Endothelial cell of umbilical vein (primary cell): ENCODE results near the gene PTMA. TPM values are rescaled to one million over a fixed set of nuclear protein-coding genes. Genes with fewer than 3 reads are reported as not detected.

Source experiments
- BruUV-seq: library from RNA; stranded (reverse); fragments of 400-500 nt; replicated peaks from 2 replicates; lab custom pipeline; 2021; lab: Mats Ljungman, UMichigan
- CTCF ChIA-PET: fragments of 300-600, 350-600 bp; sonication (Branson Sonifier 250); formaldehyde crosslinking; loops from one replicate; lab custom pipeline; 2021; ENCODE audit warnings: antibody characterized with exemption, inconsistent platforms; lab: Charles Lee
- POLR2A ChIA-PET: fragments of 300-600, 350-600 bp; sonication (Branson Sonifier 250); formaldehyde crosslinking; loops from one replicate; lab custom pipeline; 2021; ENCODE audit warnings: antibody characterized with exemption, inconsistent platforms; lab: Charles Lee
- DNase-seq: peaks from one replicate; pipeline ENCODE4 v3.0.0-alpha.2; 2011; ENCODE audit warnings: low read depth, low spot score
- FAIRE-seq: peaks from 2 replicates; lab custom pipeline; 2011; peaks lifted over from hg19 to GRCh38; lab: Jason Lieb, UNC
- H2AFZ ChIP-seq: 2 replicates; pipeline ENCODE4 v1.6.0; 2012; ENCODE audit warnings: low read depth, low read length, control low read depth, inconsistent platforms
- H3K27ac ChIP-seq: 2 replicates; pipeline ENCODE4 v1.5.1; 2011; ENCODE audit warnings: low read depth, mild to moderate bottlenecking, control low read depth, low read length, moderate library complexity; ENCODE audit not compliant: insufficient read depth
- H3K27me3 ChIP-seq, 2 experiments: 2 replicates each; pipeline versions ENCODE4 v1.6.0 to v1.6.1; 2011; ENCODE audit warnings: low read length in 2 of 2, mixed read lengths in 1 of 2; ENCODE audit not compliant: control insufficient read depth in 2 of 2, insufficient read depth in 2 of 2
- H3K36me3 ChIP-seq, 2 experiments: 2 replicates in 1 of 2; 3 replicates in 1 of 2; pipeline ENCODE4 v1.5.1; 2011; ENCODE audit warnings: low read length in 2 of 2, mild to moderate bottlenecking in 1 of 2, moderate library complexity in 1 of 2; ENCODE audit not compliant: control insufficient read depth in 2 of 2, insufficient read depth in 2 of 2; ENCODE audit errors: extremely low read depth in 1 of 2
- H3K4me1 ChIP-seq: 3 replicates; pipeline ENCODE4 v1.5.1; 2011; ENCODE audit warnings: mild to moderate bottlenecking, low read length; ENCODE audit not compliant: control insufficient read depth, insufficient read depth; ENCODE audit errors: extremely low read depth
- H3K4me2 ChIP-seq: 2 replicates; pipeline ENCODE4 v1.6.1; 2011; ENCODE audit warnings: low read length, control low read depth, mixed read lengths; ENCODE audit not compliant: insufficient read depth
- H3K4me3 ChIP-seq, 3 experiments: fragments of 200-600 bp in 1 of 3; sonication (generic), shearing (Covaris generic) in 1 of 3; replicated peaks in 1 of 3; 2 replicates each; pipeline ENCODE4 v1.5.1; 2011 to 2016; ENCODE audit warnings: control low read depth in 3 of 3, low read length in 3 of 3, mild to moderate bottlenecking in 2 of 3, inconsistent platforms in 1 of 3, low read depth in 1 of 3, moderate library complexity in 1 of 3; ENCODE audit not compliant: insufficient read depth in 1 of 3
- H3K79me2 ChIP-seq: 2 replicates; pipeline ENCODE4 v1.6.0; 2012; ENCODE audit warnings: low read length, inconsistent platforms; ENCODE audit not compliant: control insufficient read depth, insufficient read depth
- H3K9ac ChIP-seq: replicated peaks from 2 replicates; pipeline ENCODE3; 2011; ENCODE audit warnings: low read length, control low read depth; ENCODE audit not compliant: insufficient read depth; ENCODE audit errors: extremely low read depth
- H3K9me1 ChIP-seq: replicated peaks from 3 replicates; pipeline ENCODE4 v1.6.0; 2011; ENCODE audit warnings: mild to moderate bottlenecking, low read length; ENCODE audit not compliant: control insufficient read depth, insufficient read depth; ENCODE audit errors: extremely low read depth
- H3K9me3 ChIP-seq: replicated peaks from 2 replicates; pipeline ENCODE4 v1.5.1; 2012; ENCODE audit warnings: low read length, inconsistent platforms; ENCODE audit not compliant: control insufficient read depth, insufficient read depth
- H4K20me1 ChIP-seq: replicated peaks from 2 replicates; pipeline ENCODE3; 2011; ENCODE audit warnings: mild to moderate bottlenecking, low read length; ENCODE audit not compliant: control insufficient read depth, insufficient read depth; ENCODE audit errors: extremely low read depth
- CTCF ChIP-seq, 2 donors: IDR thresholded peaks; 1 replicate in 1 of 2; 2 replicates in 1 of 2; pipeline ENCODE4 v1.5.1; 2011; ENCODE audit warnings: low read length in 2 of 2, mild to moderate bottlenecking in 2 of 2, moderate library complexity in 2 of 2, control low read depth in 1 of 2, inconsistent platforms in 1 of 2, low read depth in 1 of 2; ENCODE audit not compliant: insufficient read depth in 1 of 2; ENCODE audit errors: extremely low read depth in 1 of 2
- EZH2 ChIP-seq: IDR thresholded peaks from 2 replicates; pipeline ENCODE4 v1.6.1; 2012; ENCODE audit warnings: borderline replicate concordance, low read depth, mild to moderate bottlenecking, moderate library complexity, low read length, inconsistent platforms; ENCODE audit not compliant: severe bottlenecking
- FOS ChIP-seq: IDR thresholded peaks from 2 replicates; pipeline ENCODE4 v1.6.1; 2011; ENCODE audit warnings: mild to moderate bottlenecking, low read length, moderate library complexity, borderline replicate concordance; ENCODE audit not compliant: insufficient read depth
- GATA2 ChIP-seq: IDR thresholded peaks from 2 replicates; pipeline ENCODE4 v1.7.0; 2011; ENCODE audit warnings: low read depth, mild to moderate bottlenecking, moderate library complexity, mixed read lengths, low read length; ENCODE audit not compliant: insufficient read length, insufficient read depth
- JUN ChIP-seq: IDR thresholded peaks from 2 replicates; pipeline ENCODE4 v1.6.1; 2011; ENCODE audit warnings: borderline replicate concordance, low read depth; ENCODE audit not compliant: insufficient read length, insufficient read depth
- MAX ChIP-seq: IDR thresholded peaks from 2 replicates; pipeline ENCODE4 v1.6.1; 2011; ENCODE audit not compliant: insufficient read depth, insufficient read length
- MYC ChIP-seq: IDR thresholded peaks from one replicate; pipeline ENCODE4 v1.6.1; 2011; ENCODE audit warnings: mild to moderate bottlenecking, low read depth, low read length
- POLR2A ChIP-seq: IDR thresholded peaks from 2 replicates; pipeline ENCODE4 v1.6.1; 2012; ENCODE audit warnings: low read depth, mild to moderate bottlenecking, control low read depth, low read length
- POLR2AphosphoS5 ChIP-seq: IDR thresholded peaks from 2 replicates; pipeline ENCODE4 v1.6.1; 2012; ENCODE audit warnings: low read depth, mild to moderate bottlenecking, control low read depth, low read length, moderate library complexity; ENCODE audit not compliant: insufficient read depth
- dilution Hi-C: fragments of 300-500 bp; cut with MboI; formaldehyde crosslinking; loops from one replicate; pipeline ENCODE4 v1.15.0; 2019; ENCODE audit warnings: low sequenced_read_pairs; ENCODE audit not compliant: extremely low pct_ligation_motif_present
- intact Hi-C: fragments of 100-400 bp; cut with micrococcal nuclease; formaldehyde crosslinking; loops from one replicate; pipeline ENCODE4 v1.10.0; 2022
- polyA plus RNA-seq, 4 experiments: library from polyadenylated mRNA; depleted of rRNA in 3 of 4; stranded (reverse) in 3 of 4; unstranded in 1 of 4; fragments of >200 nt; gene quantifications; 2 replicates each; pipeline versions ENCODE4 v1.2.1 to v1.2.3, GENCODE V29; 2011 to 2012; ENCODE audit warnings: missing spikeins in 1 of 4
- total RNA-seq: library from RNA; stranded (reverse); gene quantifications from 2 replicates; pipeline ENCODE4 v1.2.3, GENCODE V29; 2021

PTMA gene
- total and polyA plus RNA-seq, 2 donors (not counting 3 experiments of a cell fraction or from before 2014, with no cell fraction given): 404 to 1,488 TPM

GRCh38 chr2:231718799-231719198, 10.5 kb downstream of the PTMA start:
- Histone ChIP-seq H3K4me2 (no peak overlapping the region), H3K79me2 (no peaks in the 10 kb centered on the region), H3K9me1 (no peaks in the 10 kb centered on the region), H3K4me1 (peaks cover 13% of the 10 kb centered on the region), H4K20me1 (no peaks in the 10 kb centered on the region), H3K4me3 (no peak overlapping the region), H3K36me3 (peaks cover 0 to 3% of the 10 kb centered on the region in 2 experiments), H2AFZ (no peak overlapping the region), H3K27ac (no peak overlapping the region), H3K9me3 (no peaks in the 10 kb centered on the region), H3K9ac (no peak overlapping the region), H3K27me3 (no peaks in the 10 kb centered on the region)
- BruUV-seq: no TSS peak
- ChIA-PET POLR2A (no interaction called here), CTCF (interaction anchor here (0.7 to 13.8 kb wide), 2 partner anchors 44 to 158 kb away, joined by 3 to 583 read pairs; no protein-coding TSS in a partner anchor)
- intact Hi-C loops: no loop called here
- TF ChIP-seq MYC (no peak), FOS (no peak), POLR2AphosphoS5 (no peak), MAX (no peak), JUN (no peak), EZH2 (no peak), CTCF (IDR thresholded peaks at IDR 0.05; ENCODE audit: extremely low read depth in 1 of 2, insufficient read depth in 1 of 2, low read depth in 1 of 2, low read length in 2 of 2) (no peak), GATA2 (no peak), POLR2A (no peak)
- FAIRE-seq (no peak), DNase-seq (no peak)
- dilution Hi-C loops: no loop called here
